Kidney (tissue), 14 donors: ENCODE data around the gene PPM1G. TPM values are rescaled to one million over a fixed set of nuclear protein-coding genes. Genes with fewer than 3 reads are reported as not detected.

Experiments used
- DNase-seq, 5 donors: peaks; one replicate each; pipeline ENCODE4 v3.0.0-alpha.2; 2013 to 2020
- FAIRE-seq: peaks from 2 replicates; lab custom pipeline; 2012; peaks lifted over from hg19 to GRCh38; lab: Jason Lieb, UNC
- H3K27ac ChIP-seq, 2 donors: one replicate each; pipeline ENCODE4 v1.7.0; 2013; ENCODE audit warnings: low read depth in 2 of 2, low read length in 2 of 2, inconsistent platforms in 1 of 2
- H3K27me3 ChIP-seq: one replicate; pipeline ENCODE4 v1.7.1; 2013; ENCODE audit warnings: low read length, inconsistent platforms; ENCODE audit not compliant: control insufficient read depth, insufficient read depth
- H3K36me3 ChIP-seq, 3 donors: one replicate each; pipeline versions ENCODE4 v1.7.0 to v1.7.1; 2013; ENCODE audit warnings: low read length in 3 of 3, control low read depth in 1 of 3, inconsistent platforms in 1 of 3; ENCODE audit not compliant: insufficient read depth in 3 of 3, control insufficient read depth in 2 of 3
- H3K4me1 ChIP-seq, 3 donors: one replicate each; pipeline versions ENCODE4 v1.7.0 to v1.7.1; 2013; ENCODE audit warnings: low read length in 3 of 3, inconsistent platforms in 1 of 3, low read depth in 1 of 3; ENCODE audit not compliant: control insufficient read depth in 2 of 3, insufficient read depth in 2 of 3
- H3K4me3 ChIP-seq, 3 donors: one replicate each; pipeline versions ENCODE4 v1.7.0 to v1.8.1; 2013; ENCODE audit warnings: low read length in 3 of 3, control low read depth in 1 of 3, inconsistent platforms in 1 of 3
- H3K9ac ChIP-seq, 3 donors: one replicate each; pipeline versions ENCODE4 v1.7.0 to v1.7.1; 2013; ENCODE audit warnings: low read length in 3 of 3, control low read depth in 1 of 3, inconsistent platforms in 1 of 3
- H3K9me3 ChIP-seq, 3 donors: one replicate each; pipeline versions ENCODE4 v1.7.0 to v1.7.1; 2013; ENCODE audit warnings: low read length in 3 of 3, control low read depth in 1 of 3, inconsistent platforms in 1 of 3; ENCODE audit not compliant: control insufficient read depth in 2 of 3, insufficient read depth in 1 of 3
- CTCF ChIP-seq: IDR thresholded peaks from 3 replicates; pipeline ENCODE4 v1.5.1; 2012; ENCODE audit warnings: mild to moderate bottlenecking, moderate library complexity, borderline replicate concordance; ENCODE audit not compliant: insufficient read depth; ENCODE audit errors: extremely low read depth
- intact Hi-C: fragments of 100-400 bp; cut with DNase I; formaldehyde crosslinking; loops from one replicate; pipeline ENCODE4 v1.11.1; 2022
- polyA plus RNA-seq: library from polyadenylated mRNA; stranded (reverse); fragments of 350-450 nt; fragmentation: Illumina TruSeq; extraction: RNeasy Lipid Tissue Mini Kit (QIAGEN cat#74804); gene quantifications from one replicate; pipeline ENCODE4 v1.2.3, GENCODE V29; 2014; ENCODE audit warnings: low read depth, low replicate concordance; ENCODE audit not compliant: insufficient read depth
- total RNA-seq: library from RNA; stranded (reverse); fragmentation: NEBNext Ultra II Directional; extraction: Animal tissue kit (Norgen Biotek cat#: 25700); gene quantifications from one replicate; pipeline ENCODE4 v1.2.1, GENCODE V29; 2021
- donor health status: control.
- donor health status: control.
- donor health status: control.
- donor health status: control.
- donor health status: control.
- donor health status: DM: yes; HTN: yes; CAD: no.
- donor health status: Normal renal cell carcinoma (clear cell type).

PPM1G gene
- total and polyA plus RNA-seq, 2 donors from 2014 or later, result 50.7 to 60.7 TPM

- Histone ChIP-seq H3K9me3 (no peaks in the 10 kb centered on the region), H3K36me3 (peaks cover 8 to 43% (median 24%) of the 10 kb centered on the region in 3 donors), H3K9ac (no peak overlapping the region), H3K27ac (no peak overlapping the region), H3K4me3 (no peak overlapping the region), H3K4me1 (peaks cover 0 to 17% (median 16%) of the 10 kb centered on the region in 3 donors), H3K27me3 (no peaks in the 10 kb centered on the region)
- intact Hi-C loops, result no loop called here
- TF ChIP-seq CTCF, result no peak
- no peak for FAIRE-seq
- DNase-seq, result no peak
Measured at GRCh38 chr2:27373567-27373966, 35.8 kb downstream of the PPM1G start.

GRCh38 chr2:27372937-27373336 lies 36.5 kb downstream of the PPM1G start:
- Histone ChIP-seq H3K9me3 (no peaks in the 10 kb centered on the region), H3K4me3 (no peak overlapping the region), H3K9ac (no peak overlapping the region), H3K36me3 (peaks cover 8 to 49% (median 30%) of the 10 kb centered on the region in 3 donors), H3K27me3 (no peaks in the 10 kb centered on the region), H3K4me1 (peaks cover 0 to 16% (median 15%) of the 10 kb centered on the region in 3 donors), H3K27ac (no peak overlapping the region)
- intact Hi-C loops, result no loop called here
- FAIRE-seq (no peak), DNase-seq (no peak)
- TF ChIP-seq CTCF, result no peak

GRCh38 chr2:27370816-27371620 lies 38.4 kb downstream of the PPM1G start:
- H3K27me3 ChIP-seq, result no peaks in the 10 kb centered on the region
- FAIRE-seq, result no peak
- TF ChIP-seq CTCF, result no peak
- peak overlapping the region; percentile 54 to 91 (median 87) for H3K9ac ChIP-seq
- H3K9me3 ChIP-seq, result no peaks in the 10 kb centered on the region
- peaks cover 0 to 16% (median 15%) of the 10 kb centered on the region in 3 donors for H3K4me1 ChIP-seq
- peak in 4 of 5 donors; percentile 25 to 83 (median 64) for DNase-seq
- H3K36me3 ChIP-seq, result peaks cover 14 to 49% (median 36%) of the 10 kb centered on the region in 3 donors
- peak overlapping the region; percentile 82 to 83 for H3K27ac ChIP-seq
- peak overlapping the region; percentile 79 to 97 (median 94) for H3K4me3 ChIP-seq
- intact Hi-C loops, result no loop called here
